Measurements from ENCODE around the gene DPEP3.

The DPEP3 gene

GRCh38 chr16:67966549-67967182 is 13.6 kb downstream of the DPEP3 start:
- no peak for DNase-seq

GRCh38 chr16:67965668-67966548 is 14.4 kb downstream of the DPEP3 start:
- DNase-seq: no peak

- no peak for DNase-seq
These were observed 15.7 kb downstream of the DPEP3 start for GRCh38 chr16:67964477-67965131.

GRCh38 chr16:67963662-67964321 is 16.5 kb downstream of the DPEP3 start:
- no peak for DNase-seq

DNA sequence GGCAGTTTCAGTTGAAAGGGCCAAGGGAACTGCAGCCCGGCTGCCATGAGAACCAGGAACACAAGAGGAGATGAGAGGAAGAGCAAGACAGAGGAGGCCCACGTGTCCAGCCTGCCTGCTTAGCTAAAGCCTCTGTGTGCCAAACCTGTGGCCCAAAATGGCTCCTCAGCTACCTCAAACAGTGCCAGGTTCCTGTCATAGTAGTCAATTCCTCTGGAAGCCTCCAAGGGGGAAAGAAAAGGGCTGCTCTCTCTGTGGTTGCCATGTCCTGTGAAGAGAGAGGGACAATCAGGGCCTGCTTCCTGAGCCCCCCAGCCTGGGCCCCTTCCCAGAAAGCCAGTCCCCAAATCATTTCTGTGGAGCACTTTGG is 17.0 kb downstream of the DPEP3 start:
- no peak for DNase-seq

DNA sequence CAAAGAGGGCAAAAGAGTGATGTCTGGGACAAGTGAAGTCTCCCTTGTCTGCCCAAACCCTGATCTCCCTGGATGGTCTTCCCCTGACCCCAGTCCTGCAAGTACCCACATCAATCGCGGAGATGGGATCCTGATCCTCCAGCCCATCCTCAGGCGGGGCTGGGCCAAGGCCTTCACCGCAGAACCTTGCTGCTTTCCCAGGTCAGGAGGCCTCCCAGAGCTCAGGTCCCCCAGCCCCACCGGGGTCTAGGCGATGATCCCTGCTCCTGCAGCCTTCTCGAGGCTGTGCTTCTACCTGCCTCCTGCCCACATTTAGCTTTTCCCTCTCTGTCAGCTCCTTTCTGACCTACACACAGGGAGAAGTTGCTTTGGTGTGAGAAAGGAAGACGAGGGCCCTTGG is 18.2 kb downstream of the DPEP3 start:
- no peak for DNase-seq

GRCh38 chr16:67961551-67961957 is 18.7 kb downstream of the DPEP3 start:
- no peak for DNase-seq

DNA sequence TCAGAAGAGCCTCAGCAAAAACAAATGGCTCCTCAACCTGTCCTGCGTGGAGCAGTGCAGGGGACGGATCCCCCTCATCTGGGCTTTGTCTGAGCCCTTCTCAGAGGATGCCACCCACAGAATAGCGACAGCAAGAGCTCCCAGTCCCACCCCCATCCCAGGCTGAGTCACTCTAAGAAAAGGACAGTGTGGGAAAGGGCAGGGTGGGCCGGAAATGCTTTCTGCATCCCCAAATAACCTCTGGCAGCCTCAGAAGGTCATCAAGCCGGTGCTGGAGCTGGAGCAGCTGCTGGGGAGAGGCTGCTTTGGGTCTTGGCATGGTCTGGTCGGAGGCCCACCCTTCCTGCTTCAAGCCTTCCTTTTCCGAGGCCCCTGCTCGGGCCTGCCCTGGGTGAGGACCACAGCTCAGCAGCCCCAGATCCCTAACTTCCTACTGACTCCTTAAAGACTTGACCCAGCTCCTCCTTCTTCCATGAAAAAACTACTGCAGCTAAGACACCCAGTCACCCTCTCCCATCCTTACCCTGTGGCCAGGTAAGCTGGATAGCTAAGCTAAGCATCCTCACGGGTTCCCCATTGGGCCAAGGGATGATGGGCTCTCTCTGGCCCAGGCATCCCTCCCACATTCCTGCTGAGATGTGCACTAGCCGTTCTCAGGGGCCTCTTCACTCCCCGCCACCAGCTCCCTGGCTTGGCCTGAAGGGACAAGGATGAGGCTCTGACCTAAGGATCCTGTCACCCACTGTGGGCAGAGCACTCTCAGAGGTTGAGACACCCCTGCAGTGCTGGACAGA is 20.6 kb downstream of the DPEP3 start:
- DNase-seq: no peak

DNA sequence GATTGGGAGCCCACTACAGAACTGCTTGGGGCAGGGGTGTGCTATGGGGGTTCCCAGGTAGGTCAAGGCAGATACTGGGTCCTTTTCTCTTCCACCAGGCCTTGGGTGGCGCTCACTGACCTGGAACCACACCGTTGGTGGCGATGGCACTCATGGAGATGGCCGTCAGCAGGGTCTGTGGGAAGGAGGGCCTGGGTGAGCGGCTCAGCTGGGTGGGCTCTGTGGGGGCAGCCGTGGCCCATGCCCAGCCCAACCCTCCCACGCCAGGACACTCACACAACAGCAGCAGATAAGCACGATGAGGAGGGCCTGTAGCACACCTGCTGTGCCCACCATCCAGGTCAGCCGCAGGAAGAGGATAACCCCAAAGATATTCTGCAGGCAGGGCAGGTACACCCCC is 22.7 kb downstream of the DPEP3 start:
- DNase-seq: no peak

DNA sequence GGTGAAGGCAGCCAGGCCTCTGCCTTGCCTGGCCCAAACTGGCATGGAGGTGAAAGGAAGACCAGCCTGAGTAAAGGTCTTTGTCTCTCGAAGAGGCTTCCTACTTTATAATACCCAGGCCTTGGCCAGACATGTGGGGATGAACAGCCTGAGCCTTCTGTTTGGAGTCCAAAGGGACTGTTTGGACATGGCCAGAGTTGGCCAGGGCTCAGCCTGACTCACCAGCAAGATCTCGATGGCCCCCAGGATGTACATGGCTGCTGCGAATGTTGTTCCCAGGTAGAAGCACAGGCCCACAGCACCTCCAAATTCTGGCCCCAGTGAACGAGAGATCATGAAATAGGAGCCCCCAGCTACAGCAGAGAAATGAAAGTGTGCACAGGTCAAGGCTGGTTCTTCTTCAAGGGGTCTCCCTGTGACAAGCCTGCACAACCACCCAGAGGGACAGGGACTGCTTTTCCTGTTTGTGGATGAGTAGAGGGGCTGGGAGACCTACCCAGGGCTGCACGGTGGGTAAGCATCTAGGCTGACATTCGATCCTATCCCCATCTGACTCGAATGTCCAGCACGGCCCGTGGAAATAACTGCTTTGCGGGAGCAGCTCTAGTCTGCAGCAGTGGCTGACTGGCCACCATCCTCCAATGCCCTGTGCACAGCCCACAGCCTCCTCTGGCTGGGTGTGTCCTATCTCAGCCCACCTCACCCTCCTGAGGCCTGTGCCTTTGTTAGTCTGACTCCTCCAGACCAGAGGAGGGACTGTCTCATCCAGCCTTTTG is 25.7 kb downstream of the DPEP3 start:
- no peak for DNase-seq

DNA sequence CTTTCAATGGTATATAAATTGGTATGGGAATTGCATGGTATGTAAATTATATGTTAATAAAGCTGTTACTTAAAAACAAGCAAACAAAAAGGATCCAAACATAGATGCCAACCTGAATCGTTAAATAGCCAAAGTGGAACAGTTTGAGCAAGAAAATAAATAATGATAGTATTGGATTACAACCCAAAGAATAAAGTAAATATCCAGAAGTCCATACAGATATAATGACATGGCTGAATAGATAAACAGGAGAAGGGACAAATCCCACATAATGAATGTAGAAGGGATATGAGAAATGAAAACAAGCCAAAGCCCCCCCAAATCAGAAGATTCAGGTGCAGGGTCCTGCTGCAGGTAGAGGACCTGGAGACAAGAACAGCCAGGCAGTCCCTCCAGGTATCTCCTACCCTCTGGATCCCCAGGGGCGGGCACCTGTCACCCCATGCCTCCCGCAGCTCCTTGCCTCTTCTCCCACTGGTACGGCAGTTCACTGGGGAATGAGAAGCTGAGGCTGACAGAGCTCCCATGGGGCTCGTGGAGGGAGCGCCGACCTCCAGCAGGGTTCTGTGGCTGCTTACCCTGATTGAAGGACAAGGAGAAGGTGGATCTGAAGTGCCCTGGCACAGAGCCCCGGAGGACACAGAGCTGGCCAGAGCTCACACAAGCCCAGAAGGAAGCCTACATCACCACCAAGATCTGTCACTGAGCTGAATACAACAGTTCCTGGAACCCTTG is 26.5 kb downstream of the DPEP3 start:
- no peak for DNase-seq

GRCh38 chr16:67951485-67951884 is 28.8 kb downstream of the DPEP3 start:
- peak; percentile 78 to 92 for DNase-seq

- no peak for DNase-seq
These were observed 29.9 kb downstream of the DPEP3 start for GRCh38 chr16:67950335-67950843.

DNA sequence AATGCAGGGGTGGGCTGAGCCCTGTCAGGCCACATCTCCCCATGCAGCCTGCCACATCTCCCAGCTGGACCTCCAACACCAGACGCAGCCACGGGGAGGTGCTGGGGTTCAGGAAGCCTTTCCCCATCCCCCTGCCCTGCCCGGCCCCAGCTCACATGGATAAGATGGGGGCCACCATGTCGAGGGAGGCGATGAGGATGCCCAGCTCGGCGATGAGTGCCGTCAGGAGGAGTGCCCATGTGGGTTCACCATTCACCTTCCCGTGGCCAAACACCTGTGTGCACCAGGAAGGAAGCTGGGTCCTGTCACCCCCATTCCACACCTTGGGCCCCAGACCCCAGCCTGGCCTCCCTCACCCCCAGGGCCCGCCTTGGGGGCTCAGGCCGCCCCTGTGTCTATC is 30.7 kb downstream of the DPEP3 start:
- DNase-seq: no peak

DNA sequence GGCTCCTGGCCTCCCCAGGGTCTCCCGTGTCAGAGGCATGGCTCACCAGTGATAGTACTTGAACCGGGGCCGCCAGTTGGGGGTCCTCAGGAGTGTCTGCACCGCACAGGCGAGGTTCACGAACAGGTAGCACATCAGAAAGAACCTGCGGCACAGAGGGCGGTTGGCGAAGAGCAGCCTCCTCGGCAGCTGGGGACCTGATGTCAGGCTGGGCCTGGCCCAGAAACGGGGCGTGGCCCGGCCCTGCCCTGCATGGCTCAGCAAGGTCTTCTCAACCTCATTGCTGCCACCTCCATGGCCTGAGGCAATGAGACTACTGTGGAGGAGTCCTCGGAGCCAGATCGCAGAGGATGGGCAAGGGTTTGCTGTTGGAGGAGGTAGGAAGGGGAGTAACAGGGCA is 32.3 kb downstream of the DPEP3 start:
- no peak for DNase-seq

- DNase-seq: no peak
These were observed 33.2 kb downstream of the DPEP3 start for GRCh38 chr16:67946966-67947558.

DNA sequence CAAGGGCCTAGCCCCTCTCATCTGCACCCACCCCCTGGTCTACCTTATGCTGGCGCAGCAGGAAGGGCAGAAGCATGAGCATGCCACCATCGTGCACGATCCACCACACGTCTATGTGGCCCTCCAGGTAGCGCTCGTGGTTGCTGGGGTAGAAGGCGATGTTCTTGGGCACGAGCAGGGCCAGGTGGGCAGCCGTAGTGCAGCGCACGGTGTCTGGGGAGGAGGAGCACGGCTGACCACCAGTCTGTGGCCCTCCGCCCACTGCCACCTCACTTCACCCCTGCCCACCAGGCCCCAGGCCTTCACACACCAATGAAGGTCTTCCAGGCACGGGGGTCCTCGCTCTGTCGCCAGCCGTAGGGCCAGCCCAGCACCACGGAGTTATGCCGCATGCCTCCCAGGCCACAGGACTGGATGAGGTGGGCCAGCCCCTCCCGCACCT is 34.1 kb downstream of the DPEP3 start:
- no peak for DNase-seq

DNA sequence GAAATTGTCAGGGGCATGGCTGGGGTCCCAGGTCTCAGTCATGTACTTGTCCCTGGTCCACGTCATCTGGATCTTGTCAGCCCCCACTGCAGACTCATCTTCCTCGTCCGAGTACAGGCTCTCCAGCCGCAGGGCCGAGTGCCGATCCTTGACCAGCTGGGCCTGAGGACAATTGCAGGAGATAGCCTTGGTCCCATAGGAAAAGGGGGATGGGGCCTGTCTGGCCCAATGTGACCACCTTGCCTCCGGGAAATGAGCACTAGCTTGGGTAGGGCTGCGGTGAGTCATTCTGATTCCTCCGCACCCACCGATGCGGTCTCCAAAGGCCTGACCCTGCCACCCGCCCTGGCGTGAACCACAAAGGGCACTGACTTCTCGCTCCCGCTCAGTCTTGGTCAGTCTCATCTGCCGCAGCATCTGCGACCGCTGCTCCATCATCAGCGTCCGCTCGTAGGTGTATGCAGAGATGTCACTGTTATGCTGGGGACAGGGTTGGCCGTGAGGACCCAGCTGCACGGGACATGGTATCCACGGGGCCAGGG is 34.8 kb downstream of the DPEP3 start:
- DNase-seq: no peak

- no peak for DNase-seq
These were observed 35.5 kb downstream of the DPEP3 start for GRCh38 chr16:67944690-67945391.
